HG02884 (cell line): ENCODE measurements around the gene KRT71.

Experiments used
- ATAC-seq: cut with Tn5 transposase; IDR thresholded peaks from one replicate; pipeline ENCODE4 v1.9.1; 2021; ENCODE audit warnings: mild to moderate bottlenecking, moderate library complexity; ENCODE audit not compliant: unreplicated experiment

The KRT71 gene

GRCh38 chr12:52575948-52576347, 23.0 kb upstream of the KRT71 start:
- no peak for ATAC-seq

GRCh38 chr12:52575256-52575655, 22.3 kb upstream of the KRT71 start:
- no peak for ATAC-seq

- ATAC-seq: no peak
These were observed 20.8 kb upstream of the KRT71 start, which contains the start of gene KRT74 for GRCh38 chr12:52573743-52574142. Gene KRT74, minus strand, starts transcription at chr12:52573843. Its CDS starts 66 bp downstream, at chr12:52573777.

- ATAC-seq: no peak
These were observed 20.4 kb upstream of the KRT71 start for GRCh38 chr12:52573306-52573705.

- no peak for ATAC-seq
These were observed 17.6 kb upstream of the KRT71 start for GRCh38 chr12:52570511-52570910.

GRCh38 chr12:52568111-52568510, 15.2 kb upstream of the KRT71 start:
- ATAC-seq: no peak

- no peak for ATAC-seq
These were observed 13.9 kb upstream of the KRT71 start for GRCh38 chr12:52566847-52567291.

GRCh38 chr12:52564582-52564981, 11.6 kb upstream of the KRT71 start:
- no peak for ATAC-seq

- ATAC-seq: no peak
These were observed 9.0 kb upstream of the KRT71 start for GRCh38 chr12:52561880-52562449.

GRCh38 chr12:52559979-52560378, 7.0 kb upstream of the KRT71 start:
- ATAC-seq: no peak

GRCh38 chr12:52558781-52559445, 6.0 kb upstream of the KRT71 start:
- ATAC-seq: no peak

GRCh38 chr12:52557476-52557875, 4.5 kb upstream of the KRT71 start:
- no peak for ATAC-seq

- ATAC-seq: no peak
These were observed 2.6 kb upstream of the KRT71 start for GRCh38 chr12:52555577-52555976.

GRCh38 chr12:52552055-52552454, 890 bp downstream of the KRT71 start:
- no peak for ATAC-seq

GRCh38 chr12:52551216-52551865, 1.6 kb downstream of the KRT71 start:
- ATAC-seq: no peak

- ATAC-seq: no peak
These were observed 6.8 kb downstream of the KRT71 start for GRCh38 chr12:52546126-52546525.

GRCh38 chr12:52543985-52544883, 8.7 kb downstream of the KRT71 start:
- no peak for ATAC-seq

- no peak for ATAC-seq
These were observed 10.1 kb downstream of the KRT71 start for GRCh38 chr12:52542785-52543318.

GRCh38 chr12:52542157-52542556, 10.8 kb downstream of the KRT71 start:
- no peak for ATAC-seq

- ATAC-seq: no peak
These were observed 11.2 kb downstream of the KRT71 start for GRCh38 chr12:52541709-52542108.

GRCh38 chr12:52540531-52540930, 12.4 kb downstream of the KRT71 start:
- no peak for ATAC-seq
